Endometrial microvascular endothelial cells (primary cell): ENCODE data around the gene ZNF726. TPM values are rescaled to one million over a fixed set of nuclear protein-coding genes. Genes with fewer than 3 reads are reported as not detected.
"Not testable (repeated sequence)": the region's sequence is repeated elsewhere in the genome, so short reads cannot be mapped to it uniquely, and the experiment has no call there.

Source experiments
- in situ Hi-C: cut with HindIII; loops from 2 replicates; pipeline ENCODE4 v1.10.0; 2017; ENCODE audit warnings: low sequenced_read_pairs, low pct_unique_long_range_greater_than_20kb; ENCODE audit errors: inconsistent ontology term
- total RNA-seq: library from RNA; depleted of rRNA; stranded (reverse); fragments of >200 nt; gene quantifications from one replicate; pipeline ENCODE4 v1.2.3, GENCODE V29; 2015; ENCODE audit errors: inconsistent ontology term

The ZNF726 gene
- total RNA-seq: 3.3 TPM

DNA sequence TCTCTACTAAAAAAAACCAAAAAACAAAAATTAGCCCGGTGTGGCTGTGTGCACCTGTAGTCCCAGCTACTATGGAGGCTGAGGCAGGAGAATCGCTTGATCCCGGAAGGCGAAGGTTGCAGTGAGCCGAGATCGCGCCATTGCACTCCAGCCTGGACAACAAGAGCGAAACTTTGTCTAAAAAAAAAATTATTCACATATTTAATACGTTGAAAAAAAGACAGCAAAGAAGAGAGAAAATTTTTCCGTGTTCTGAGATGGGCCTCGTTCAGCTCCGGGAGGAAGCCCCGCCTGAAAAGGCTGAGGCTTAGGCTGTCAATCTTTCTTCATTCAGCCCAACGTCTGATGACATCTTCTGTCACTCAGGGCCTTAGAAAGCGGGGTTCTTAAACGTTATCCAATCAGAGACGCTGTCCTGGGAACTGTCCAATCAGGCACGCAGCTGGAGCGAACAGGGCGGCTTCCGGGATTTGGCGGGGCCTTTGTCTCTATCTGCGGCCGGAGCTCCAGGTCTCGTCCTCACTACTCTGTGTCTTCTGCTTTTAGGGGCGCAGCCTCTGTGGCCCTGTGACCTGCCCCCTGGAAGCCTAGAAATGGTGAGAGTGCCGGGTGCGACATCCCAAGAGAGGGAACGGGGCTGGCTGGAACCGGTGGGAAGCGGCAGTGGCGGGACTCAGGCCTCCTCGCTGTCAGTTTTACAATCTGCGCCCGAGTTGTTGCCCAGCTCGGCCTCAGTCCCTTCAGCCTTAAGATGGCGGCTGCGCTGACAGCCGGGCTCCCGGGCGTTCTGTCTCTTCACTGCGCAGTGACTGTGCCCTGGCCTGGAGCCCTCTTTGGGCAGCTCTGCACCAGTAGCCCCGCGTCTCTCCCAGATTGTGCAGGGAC is at the start of gene ZNF726:
TSS of gene ZNF726 (plus strand) at position 485 of the 885 bp plus-strand sequence. CDS start at position 594, 109 bp downstream.
- in situ Hi-C loops: no loop called here

DNA sequence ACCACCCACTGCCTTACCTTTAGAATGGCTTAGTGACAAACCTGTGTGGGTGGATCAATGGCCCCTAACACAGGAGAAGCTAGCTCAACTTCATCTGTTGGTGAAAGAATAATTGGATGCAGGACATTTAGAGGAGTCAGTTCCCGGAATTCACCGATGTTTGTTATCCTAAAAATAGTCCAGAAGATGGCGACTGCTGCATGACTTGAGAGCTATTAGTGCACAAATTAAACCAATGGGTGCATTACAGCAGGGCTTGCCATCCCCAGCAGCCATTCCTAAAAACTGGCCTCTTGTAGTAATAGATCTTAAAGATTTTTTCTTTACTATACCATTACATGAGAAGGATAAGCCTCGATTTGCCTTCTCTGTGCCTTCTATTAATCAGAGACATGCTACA is 46.8 kb upstream of the ZNF726 start:
- in situ Hi-C loops: no loop called here

DNA sequence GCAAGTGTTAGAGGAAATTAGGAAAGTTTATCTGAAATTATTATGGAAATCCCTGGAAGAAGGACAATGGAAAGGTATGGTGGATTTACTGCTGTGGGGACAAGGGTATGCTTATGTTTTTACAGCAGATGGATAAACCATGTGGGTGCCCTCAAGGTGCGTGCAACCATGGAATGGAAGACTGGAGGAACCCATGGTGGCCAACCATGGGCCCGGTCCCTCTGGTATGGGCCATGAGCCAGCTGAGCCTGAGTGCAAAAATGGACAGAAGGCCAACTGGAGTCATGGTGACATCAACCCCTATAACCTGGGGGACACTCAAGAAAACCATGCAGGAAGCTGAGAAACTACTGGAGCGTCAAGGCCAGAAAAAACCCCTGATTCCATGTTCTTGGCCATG is 46.1 kb upstream of the ZNF726 start:
- in situ Hi-C loops: no loop called here

DNA sequence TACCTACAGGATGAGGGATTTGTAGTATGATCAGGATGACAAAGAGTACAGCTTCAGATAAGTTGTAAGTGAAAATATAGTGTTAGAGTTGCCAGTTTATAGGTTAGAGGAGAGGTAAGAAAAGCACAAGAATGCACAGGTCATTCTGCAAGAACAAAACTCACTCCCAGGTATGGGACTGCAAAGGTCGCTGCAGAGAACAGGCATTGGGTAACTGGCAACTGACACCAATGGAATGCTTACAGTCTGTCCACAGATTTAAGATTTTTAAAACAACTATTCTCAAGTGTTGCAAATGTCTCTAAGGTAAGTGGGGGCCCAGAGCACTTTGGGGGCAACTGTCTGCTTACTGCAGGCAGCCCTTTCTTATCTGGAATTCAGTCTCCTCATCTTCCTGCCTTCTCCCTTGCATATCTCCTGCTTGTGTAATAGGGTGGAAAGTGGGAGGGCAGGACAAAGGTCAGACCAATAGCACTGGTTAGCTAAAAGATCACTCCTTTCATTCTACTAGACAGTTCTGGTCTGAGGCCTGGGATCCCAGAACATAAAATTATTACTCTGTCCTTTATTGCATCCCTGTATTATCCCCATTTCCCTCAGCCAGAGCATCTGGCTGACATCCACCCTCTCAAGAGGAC is 42.3 kb upstream of the ZNF726 start:
- in situ Hi-C loops: no loop called here

DNA sequence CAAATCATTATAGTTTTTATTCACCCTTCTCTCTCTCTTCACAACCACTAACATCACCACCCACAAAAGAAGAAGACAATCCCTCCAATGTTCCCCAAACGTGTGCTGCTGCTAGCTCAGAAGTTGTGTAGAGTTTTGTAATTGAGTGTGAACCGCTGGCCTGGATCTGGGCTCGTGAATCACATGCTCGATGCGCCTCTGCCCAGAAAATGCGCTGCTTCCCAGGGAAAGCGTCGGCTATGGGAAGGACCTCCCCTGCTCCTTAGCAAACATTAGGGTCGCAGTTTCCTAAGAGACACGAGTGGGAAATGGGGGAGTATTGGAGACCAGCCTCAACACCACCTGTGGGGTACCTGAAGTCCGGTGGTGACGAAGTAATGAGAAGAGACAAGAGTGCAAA is 38.4 kb upstream of the ZNF726 start:
- in situ Hi-C loops: no loop called here

DNA sequence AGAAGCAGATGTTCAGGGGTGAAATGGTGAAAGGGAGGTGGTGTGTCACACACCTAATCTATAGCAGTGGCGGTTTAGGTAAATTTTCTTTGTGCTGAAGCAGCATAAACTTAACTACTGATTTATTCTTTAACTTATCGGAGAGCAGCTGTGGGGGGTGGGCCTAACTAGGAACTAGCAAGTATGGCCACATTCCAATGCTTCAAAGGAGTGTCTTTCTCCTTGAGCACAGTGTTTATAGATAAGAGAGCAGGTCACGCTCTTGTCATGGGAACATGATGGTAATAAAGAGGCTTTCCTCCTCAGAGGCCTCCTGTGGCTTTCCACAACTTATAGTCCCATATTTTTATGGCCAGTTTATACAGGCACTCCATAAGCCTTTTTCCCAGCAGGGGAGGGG is 37.9 kb upstream of the ZNF726 start:
- in situ Hi-C loops: not testable (repeated sequence)

DNA sequence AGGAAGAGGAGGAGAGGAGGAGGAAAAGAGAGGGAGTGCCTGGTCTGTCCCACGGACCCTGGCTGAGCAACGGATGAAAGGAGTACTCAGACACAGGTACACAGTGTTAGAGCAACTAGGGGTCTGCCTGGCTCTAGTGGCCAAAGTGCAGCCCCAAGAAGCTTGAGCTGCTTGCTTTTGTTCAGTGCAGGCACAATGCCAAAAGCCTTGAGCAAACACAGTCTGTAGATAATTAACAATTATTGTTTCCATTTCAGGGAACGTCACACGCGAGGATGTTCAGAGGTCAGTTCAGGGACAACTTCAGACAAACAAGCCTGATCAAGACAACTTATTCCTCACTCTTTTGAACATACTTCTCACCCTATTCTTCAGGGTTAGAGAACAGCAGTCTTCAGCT is 32.2 kb upstream of the ZNF726 start:
- in situ Hi-C loops: no loop called here

DNA sequence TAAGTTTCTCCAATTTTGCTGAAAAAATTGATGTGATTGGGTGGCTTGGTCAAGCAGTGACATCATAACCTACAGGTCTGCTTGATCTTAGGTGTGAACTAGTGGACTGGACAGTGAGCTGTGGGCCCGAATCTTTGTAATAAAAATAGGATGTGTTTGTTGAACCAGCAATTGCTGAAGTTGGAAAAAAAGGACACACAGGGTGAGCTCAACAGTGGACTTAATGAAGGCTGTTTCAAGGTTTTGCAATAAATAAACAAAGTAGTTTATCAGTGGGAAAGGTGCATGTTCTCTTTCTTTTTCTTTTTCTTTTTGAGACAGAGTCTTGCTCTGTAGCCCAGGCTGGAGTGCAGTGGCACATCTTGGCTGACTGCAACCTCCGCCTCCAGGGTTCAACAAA is 30.3 kb upstream of the ZNF726 start:
- in situ Hi-C loops: no loop called here

DNA sequence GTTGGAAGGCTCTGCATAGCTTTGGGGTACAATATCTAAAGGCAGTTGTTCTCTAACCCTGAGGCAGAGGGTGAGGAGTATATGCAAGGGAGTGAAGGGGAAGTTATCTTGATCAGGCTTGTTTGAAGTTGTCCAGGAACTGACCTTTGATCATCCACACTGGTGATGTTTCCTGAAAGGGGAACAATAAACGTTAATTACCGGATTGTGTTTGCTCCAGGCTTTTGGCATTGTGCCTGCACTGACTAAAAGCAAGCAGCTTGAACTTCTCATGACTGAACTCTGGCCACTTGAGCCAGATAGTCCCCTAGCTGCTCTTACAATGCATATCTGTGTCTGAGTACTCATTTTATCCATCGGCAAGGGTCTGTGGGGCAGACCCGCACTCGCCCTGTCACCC is 27.0 kb upstream of the ZNF726 start:
- in situ Hi-C loops: no loop called here

DNA sequence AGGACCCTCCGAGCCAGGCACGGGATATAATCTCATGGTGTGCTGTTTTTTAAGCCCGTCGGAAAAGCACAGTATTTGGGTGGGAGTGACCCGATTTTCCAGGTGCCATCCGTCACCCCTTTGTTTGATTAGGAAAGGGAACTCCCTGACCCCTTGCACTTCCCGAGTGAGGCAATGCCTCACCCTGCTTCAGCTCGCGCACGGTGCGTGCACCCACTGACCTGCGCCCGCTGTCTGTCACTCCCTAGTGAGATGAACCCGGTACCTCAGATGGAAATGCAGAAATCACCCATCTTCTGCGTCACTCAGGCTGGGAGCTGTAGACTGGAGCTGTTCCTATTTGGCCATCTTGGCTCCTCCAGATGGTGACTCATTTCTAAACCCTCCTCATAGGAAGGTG is 18.6 kb upstream of the ZNF726 start:
- in situ Hi-C loops: not testable (repeated sequence)

DNA sequence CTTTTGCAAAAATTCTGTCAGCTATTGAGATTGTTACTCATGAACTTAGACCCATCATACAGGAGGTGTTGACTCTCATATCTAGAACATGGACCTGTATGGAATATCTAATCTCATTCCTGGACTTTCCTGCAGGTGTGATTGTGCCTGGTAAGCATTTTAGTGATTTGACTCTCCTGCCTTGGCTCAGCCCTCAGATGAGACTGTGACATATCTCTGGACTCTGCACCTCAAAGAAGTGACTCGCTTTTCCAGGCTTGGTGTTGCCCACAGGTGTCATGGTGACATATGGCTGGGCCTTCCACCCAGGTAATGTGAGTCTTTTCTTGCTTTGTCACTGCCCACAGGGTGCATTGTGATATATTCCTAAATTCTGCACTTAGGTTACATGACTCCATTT is 17.8 kb upstream of the ZNF726 start:
- in situ Hi-C loops: no loop called here

DNA sequence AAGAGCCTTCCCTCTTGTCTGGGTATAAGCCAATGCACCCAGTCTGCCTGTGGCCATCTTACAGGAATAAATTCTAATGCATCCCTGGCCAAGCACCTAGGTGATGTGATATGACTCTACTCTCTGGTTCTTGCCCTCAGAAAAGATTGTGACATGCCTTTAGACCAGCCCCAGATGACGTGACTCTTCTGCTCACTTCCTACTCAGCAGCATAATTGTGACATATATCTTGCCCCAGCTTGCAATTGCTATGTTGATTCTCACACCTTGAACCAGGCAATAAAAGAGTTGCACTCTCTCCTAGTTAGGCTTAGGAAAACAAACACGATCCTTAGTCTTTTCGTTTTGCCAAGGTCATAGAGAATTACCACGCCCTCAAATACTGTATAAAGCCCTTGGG is 13.3 kb upstream of the ZNF726 start:
- in situ Hi-C loops: no loop called here

DNA sequence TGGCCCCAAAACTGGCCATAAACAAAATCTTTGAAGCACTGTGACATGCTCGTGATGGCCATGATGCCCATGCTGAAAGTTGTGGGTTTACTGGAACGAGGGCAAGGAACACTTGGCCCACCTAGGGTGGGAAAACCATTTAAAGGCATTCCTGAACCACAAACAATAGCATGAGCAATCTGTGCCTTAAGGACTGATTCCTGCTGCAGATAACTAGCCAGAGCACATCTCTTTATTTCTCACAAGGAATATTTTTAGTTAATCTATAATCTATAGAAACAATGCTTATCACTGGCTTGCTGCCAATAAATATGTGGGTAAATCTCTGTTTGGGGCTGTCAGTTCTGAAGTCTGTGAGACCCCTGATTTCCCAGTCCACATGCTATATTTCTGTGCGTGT is 10.3 kb upstream of the ZNF726 start:
- in situ Hi-C loops: no loop called here

DNA sequence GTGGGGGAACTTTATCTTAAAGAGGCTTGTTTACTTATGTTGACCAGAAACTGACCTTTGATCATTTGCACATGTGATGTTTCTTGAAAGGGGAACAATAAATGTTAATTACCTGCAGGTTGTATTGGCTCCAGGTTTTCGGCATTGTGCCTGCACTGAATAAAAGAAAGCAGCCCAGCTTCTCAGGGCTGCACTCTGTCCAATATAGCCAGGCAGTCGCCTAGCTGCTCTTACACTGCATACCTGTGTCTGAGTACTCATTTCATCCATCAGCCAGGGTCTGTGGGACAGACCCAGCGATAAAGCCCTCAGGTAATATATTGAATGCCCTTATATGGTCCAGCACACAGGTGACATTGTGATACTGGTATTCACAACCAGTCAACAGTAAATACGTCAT is 8.9 kb upstream of the ZNF726 start:
- in situ Hi-C loops: no loop called here

DNA sequence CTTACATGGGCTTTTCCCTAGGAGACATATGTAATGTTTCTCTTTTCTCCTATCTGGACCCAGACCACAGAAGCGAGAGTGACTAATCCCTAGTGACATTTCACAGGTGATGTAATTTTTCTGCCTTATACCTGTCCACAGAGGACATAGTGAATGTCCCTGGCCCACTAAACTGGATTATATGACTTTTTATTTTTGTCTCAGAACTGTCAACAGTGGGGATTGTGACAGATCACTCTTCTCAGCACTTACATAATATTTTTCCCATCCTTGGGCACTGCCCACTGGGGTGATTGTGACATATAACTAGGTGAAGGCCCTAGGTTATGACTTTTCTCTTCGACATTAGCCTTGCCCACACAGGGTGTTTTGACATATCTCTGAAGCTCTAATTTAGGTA is 7.9 kb upstream of the ZNF726 start:
- in situ Hi-C loops: no loop called here

DNA sequence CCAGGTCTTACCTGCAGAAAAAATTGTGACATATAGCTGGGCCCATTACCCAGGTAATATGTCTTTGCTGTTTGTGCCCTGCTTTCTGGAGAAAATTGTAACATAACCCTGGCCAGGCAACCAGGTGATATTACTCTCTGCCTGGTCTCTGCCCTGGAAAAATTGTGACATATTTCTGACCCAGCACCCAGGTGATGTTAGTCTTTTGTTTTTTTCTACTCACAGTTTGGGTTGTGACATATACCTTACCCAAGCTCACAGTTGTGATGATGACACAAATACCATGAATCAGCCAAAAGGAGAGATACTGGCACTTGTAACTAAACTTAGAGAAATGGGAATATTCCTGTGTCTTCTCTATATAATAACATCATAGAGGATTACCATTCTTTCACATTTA is 6.5 kb upstream of the ZNF726 start:
- in situ Hi-C loops: no loop called here

DNA sequence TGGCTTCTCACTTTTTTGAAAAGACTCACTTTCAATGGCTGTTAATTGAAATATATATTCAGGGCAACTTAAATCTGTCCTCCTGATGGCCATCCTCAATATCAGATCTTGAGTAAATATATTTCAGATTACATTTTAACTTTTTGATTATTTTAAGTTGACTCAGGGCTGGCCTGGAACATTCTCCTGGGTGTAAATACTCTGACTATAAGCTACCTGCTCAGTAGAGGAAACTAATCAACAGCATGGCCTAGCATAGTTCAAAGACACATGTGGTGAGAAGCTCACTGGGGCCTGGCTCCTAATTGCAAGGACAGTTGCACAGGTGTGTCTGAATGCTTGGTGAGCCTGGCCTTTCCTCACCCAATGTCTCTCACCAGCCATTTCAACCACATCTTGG is 5.5 kb upstream of the ZNF726 start:
- in situ Hi-C loops: no loop called here

DNA sequence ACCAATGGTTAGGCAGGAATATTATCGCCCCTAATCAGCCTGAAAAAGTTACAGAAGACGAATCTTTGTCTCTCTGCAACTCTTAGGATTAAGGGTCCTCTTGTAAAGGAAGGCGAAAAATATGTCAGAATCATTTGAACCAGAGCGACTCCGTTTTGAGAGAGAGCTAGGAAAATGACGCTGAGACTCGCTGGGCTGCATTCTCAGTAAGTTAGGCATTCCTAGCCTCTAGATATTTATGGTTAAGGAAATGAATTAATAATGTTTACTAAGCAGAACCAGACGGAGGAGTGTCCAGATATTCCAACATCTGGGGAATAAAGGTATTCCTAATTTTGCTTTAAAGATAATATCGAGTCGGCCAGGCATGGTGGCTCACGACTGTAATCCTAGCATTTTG is 755 bp upstream of the ZNF726 start:
- in situ Hi-C loops: no loop called here

DNA sequence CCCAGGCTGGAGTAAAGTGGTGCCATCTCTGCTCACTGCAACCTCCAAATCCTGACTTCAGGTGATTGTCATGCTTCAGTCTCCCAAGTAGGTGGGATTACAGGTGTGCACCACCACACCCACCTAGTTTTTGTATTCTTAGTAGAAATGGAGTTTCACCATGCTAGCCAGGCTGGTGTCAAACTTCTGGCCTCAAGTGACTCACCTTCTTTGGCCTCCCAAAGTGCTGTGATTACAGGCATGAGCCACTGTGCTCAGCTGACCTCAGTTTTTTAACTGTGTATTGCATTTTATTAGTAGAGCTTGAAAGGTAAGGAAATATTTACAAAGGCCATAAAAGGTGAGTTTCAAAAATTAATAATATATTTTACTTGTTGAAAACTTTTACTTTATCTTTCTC is 2.3 kb downstream of the ZNF726 start:
- in situ Hi-C loops: no loop called here

DNA sequence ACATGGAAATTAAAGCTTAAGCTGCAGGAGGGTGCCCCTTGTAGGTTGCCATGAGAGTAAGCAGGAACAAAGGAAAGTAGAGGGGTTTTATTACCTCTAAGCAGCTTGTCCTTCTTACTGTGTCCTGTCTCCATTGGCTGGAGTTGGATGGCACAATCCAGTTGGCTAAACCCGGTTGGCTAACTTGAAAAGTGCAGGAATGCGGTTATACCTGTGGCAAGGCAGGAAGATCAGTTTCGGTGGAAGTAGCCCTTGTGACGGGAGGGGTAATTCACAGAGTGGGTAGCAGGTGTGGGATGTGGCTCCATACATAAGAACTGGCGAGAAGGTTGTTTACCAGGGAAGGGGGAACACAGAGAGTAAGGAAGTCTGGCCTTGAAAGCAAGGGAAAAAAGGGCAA is 3.2 kb downstream of the ZNF726 start:
- in situ Hi-C loops: no loop called here
